ENCODE data around the gene CDCA7.
A peak's percentile ranks its signal among the peaks of the same experiment; 100 is the strongest.
"Not testable (repeated sequence)": the region's sequence is repeated elsewhere in the genome, so short reads cannot be mapped to it uniquely, and the experiment has no call there.

Gene CDCA7

GRCh38 chr2:173404841-173405750 lies 50.4 kb downstream of the CDCA7 start:
- DNase-seq: no peak

DNA sequence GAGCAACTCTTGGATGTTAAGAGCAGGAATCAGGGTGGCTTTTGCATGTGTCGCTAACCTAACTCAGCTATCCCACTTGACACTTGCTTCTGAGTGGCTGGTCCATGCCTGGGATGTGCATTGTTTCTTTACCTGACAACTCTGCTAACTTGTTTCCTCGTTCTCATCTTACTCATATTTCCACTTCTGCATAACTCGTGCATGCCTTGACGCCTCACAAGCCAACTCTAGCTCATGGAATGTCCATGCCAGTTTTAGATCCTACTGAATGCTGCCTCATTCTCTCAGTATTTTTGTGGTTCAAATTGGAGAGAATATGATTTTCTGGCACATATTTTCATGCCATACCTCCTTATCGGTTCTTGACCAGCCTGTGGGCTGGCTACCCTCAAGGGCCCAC lies 52.5 kb downstream of the CDCA7 start:
- no peak for DNase-seq

DNA sequence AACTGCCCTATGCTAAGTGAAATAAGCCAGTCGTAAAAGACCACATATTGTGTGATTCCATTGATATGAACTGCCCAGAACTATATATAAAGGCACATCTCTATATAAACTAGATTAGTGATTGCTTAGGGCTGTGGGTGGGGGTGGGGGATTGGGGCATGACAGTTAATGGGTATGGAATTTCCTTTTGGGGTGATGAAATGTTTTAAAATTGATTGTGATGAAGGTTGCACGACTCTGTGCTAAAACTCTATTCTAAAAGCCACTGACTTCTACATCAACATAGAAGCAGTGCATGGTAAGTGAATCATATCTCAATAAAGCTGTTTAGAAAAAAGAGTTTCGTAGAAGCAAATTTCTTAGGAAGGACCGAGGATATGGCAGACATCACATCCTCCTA lies 53.0 kb downstream of the CDCA7 start:
- no peak for DNase-seq

- DNase-seq: no peak
Observed at GRCh38 chr2:173410579-173410978, 55.9 kb downstream of the CDCA7 start.

GRCh38 chr2:173412628-173413027 lies 58.0 kb downstream of the CDCA7 start:
- DNase-seq: no peak

DNA sequence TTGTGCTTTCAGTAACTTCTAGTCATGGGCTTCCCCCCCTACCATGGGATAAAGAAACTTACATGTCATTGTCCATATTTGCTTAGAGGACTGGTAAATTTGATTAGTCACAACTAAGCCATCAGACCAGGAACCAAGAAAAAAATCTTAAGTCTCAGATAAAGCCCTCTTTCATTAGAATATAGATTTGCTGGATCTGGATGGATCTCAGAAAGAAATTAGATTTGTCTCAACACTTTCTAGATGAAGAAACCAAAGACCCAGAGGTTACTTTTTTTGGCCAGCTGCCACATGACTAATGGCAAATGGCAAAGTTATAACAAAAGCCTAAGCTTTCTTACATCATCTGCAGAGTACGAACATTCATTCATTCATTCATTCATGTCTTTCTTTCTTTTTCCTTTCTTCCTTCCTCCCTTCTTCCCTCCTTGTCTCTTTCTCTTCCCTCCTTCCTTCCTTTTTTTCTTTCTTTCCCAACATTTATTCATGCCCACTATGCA lies 60.2 kb downstream of the CDCA7 start:
- DNase-seq: peak; percentile 35

DNA sequence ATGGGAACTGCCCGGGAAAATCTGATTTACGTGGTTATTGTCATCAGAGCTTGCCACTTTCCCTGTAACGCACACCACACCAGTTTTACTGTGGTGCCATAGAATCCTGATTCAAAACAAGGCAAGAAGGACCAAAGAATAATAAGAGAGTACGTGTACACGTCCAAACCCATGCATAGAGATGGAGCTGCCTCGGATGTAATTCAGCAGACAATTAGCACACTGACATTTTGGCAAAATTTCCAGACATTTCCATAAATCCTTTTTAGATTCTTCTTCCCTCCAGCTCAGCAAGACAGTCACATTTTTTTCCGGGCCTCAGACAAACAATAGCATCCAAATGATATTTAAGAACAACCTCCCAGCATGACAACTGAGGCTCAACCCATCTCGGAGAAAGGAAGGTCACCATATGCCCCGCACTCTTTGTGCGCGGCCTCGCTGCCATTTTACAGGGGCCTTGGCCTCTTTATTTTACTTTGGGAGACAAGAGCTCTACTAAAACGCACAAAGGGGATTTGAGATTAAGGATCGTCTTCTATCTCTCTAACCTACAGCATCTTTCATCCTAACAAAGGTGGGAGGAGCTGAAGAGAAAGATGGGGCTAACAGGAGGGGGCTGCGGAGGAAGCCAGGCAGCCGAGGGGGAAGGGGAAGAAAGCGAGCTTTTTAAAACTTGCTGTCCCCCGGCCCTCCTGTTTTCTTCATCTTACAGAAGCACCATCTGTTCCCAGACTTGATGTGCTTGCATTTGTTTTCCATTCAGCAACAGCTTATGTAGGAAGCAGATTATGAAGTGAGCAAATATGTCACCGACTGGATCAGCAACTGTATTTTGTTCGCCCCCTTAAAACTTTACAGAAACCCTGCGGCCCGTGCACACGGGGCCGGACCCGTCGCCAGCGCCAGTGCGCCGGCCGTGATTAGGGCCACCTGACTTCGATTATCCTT lies 61.0 kb downstream of the CDCA7 start:
- DNase-seq: no peak

DNA sequence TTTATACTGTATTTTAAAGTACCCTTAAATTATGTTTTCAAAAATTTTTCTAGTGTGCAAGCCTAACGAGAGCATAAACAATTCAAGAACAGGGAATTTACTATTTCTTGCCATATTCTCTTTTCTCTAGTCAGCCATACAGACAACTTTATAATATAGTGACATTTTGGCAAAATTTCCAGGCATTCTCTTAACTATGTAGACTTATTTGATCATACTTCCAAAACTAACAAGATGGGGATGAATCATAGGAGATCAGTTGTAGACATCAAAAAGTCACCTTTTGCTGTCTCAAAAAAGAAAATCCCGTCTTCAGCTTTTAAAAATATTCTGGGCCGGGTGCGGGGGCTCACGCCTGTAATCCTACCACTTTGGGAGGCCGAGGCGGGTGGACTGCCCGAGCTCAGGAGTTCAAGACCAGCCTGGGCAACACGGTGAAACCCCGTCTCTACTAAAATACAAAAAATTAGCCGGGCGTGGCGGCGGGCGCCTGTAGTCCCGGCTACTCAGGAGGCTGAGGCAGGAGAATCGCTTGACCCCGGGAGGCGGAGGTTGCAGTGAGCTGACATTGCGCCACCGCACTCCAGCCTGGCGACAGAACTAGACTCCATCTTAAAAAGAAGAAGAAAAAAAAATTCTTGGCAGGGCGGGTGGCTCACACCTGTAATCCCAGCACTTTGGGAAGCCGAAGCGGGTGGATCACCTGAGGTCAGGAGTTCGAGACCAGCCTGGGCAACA lies 61.9 kb downstream of the CDCA7 start:
- not testable (repeated sequence) for DNase-seq

DNA sequence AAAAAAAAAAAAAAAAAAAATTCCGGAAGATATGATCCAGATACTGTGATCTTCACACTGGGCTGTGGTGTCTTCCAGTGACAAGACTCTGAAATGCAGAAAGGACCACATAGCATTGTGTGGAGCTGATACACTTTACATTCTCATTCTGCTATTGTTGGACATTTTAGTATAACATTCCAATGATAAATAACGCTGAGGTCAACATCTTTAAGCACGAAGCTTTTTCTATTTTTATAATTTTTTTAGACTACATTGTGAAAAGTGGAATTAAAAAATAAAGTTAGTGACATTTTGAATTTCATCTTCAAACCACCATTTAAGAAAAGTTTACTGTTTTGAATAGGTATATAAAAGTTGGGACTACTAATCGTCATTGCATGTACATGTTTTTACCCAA lies 62.7 kb downstream of the CDCA7 start:
- DNase-seq: no peak

GRCh38 chr2:173417802-173418201 lies 63.1 kb downstream of the CDCA7 start:
- DNase-seq: no peak

All from MV-4-11 (cell line).